GM18951 (cell line): Measurements from ENCODE around the gene KICS2.
"Not testable (repeated sequence)": the region's sequence is repeated elsewhere in the genome, so short reads cannot be mapped to it uniquely, and the experiment has no call there.

Experiments
- POLR2A ChIP-seq: IDR thresholded peaks from 4 replicates; pipeline ENCODE4 v1.6.1; 2011; ENCODE audit warnings: mild to moderate bottlenecking; ENCODE audit not compliant: insufficient read length, insufficient read depth; ENCODE audit errors: extremely low read depth
- in situ Hi-C: fragments of 300-500 bp; cut with MboI; formaldehyde crosslinking; loops from one replicate; pipeline ENCODE4 v1.12.0; 2022; ENCODE audit warnings: low sequenced_read_pairs, mixed read lengths, inconsistent platforms; ENCODE audit not compliant: unreplicated experiment

Gene KICS2

GRCh38 chr12:64203775-64204174 lies 18.3 kb downstream of the KICS2 start:
- in situ Hi-C loops, result no loop called here
- no peak for TF ChIP-seq POLR2A

- TF ChIP-seq POLR2A, result no peak
- in situ Hi-C loops, result no loop called here
Observed at GRCh38 chr12:64203036-64203435, 19.1 kb downstream of the KICS2 start.

GRCh38 chr12:64195841-64196240 lies 26.3 kb downstream of the KICS2 start:
- in situ Hi-C loops, result not testable (repeated sequence)

- TF ChIP-seq POLR2A, result no peak
- in situ Hi-C loops, result no loop called here
Observed at GRCh38 chr12:64194333-64195149, 27.6 kb downstream of the KICS2 start.

- TF ChIP-seq POLR2A, result no peak
- in situ Hi-C loops, result no loop called here
Observed at GRCh38 chr12:64193931-64194330, 28.2 kb downstream of the KICS2 start.

GRCh38 chr12:64192644-64193444 lies 29.3 kb downstream of the KICS2 start:
- in situ Hi-C loops, result no loop called here
- no peak for TF ChIP-seq POLR2A

- TF ChIP-seq POLR2A, result no peak
- in situ Hi-C loops, result no loop called here
Observed at GRCh38 chr12:64190140-64190539, 32.0 kb downstream of the KICS2 start.

GRCh38 chr12:64189530-64189929 lies 32.6 kb downstream of the KICS2 start:
- in situ Hi-C loops, result no loop called here
- TF ChIP-seq POLR2A, result no peak

GRCh38 chr12:64187794-64188193 lies 34.3 kb downstream of the KICS2 start:
- in situ Hi-C loops, result no loop called here
- TF ChIP-seq POLR2A, result no peak

GRCh38 chr12:64187370-64187769 lies 34.7 kb downstream of the KICS2 start:
- in situ Hi-C loops, result no loop called here
- no peak for TF ChIP-seq POLR2A

- no peak for TF ChIP-seq POLR2A
- in situ Hi-C loops, result no loop called here
Observed at GRCh38 chr12:64186789-64187188, 35.3 kb downstream of the KICS2 start.

- in situ Hi-C loops, result no loop called here
- no peak for TF ChIP-seq POLR2A
Observed at GRCh38 chr12:64184216-64184615, 37.9 kb downstream of the KICS2 start.

- in situ Hi-C loops, result no loop called here
Observed at GRCh38 chr12:64181430-64182291, 40.4 kb downstream of the KICS2 start.

GRCh38 chr12:64180951-64181350 lies 41.1 kb downstream of the KICS2 start:
- no peak for TF ChIP-seq POLR2A
- in situ Hi-C loops, result no loop called here

More at GRCh38 chr12:64181430-64182291, 40.4 kb downstream of the KICS2 start:
- no peak for TF ChIP-seq POLR2A
